ENCODE data around the gene SERPINA3.

Gene SERPINA3

DNA sequence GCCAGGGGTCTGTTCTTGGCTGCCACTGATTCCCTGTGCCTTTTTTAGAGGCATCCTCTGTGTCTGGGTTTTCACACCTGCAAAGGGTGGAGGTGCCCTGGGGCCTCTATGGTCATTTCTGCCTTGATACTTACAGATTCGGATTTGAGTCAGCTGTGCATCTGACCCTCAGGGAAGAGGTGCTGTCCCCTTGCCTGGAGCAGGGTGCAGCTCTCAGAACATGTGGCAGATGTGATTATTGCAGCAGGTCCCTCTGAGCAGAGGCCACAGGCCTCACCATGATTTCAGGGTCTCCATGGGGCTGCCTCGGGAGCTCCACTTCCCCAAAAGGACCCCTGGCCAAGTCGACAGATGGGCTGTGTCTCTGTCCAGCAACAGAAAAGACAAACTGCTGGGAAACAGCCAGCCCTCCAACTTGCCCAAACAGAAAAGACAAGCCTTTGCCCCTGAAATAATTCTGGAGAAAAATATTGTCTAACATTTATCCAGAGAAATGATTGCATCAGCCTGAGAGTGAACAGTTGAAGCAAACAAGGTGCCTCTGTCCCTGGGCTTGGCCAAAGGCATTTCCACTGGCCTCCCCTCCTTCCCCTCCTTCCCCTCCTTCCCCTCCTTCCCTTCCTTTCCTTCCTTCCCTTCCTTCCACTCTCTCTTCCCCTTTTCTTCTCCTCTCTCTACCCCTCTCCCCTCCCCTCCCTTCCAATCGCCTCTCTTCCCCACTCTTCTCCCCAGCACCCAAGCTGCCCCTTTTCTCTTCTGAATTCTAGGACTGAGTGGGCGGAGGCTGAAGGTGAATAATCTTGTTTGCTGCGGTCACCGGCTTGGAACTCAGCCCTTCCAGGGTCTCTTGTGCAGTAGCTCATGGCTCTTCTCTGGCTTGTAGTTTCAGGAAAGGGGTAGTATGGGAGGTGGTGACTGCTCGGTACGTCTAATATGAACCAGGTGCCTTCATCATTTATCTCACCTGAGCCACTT is 676 bp downstream of the SERPINA3 start:
- DNase-seq: no peak

DNA sequence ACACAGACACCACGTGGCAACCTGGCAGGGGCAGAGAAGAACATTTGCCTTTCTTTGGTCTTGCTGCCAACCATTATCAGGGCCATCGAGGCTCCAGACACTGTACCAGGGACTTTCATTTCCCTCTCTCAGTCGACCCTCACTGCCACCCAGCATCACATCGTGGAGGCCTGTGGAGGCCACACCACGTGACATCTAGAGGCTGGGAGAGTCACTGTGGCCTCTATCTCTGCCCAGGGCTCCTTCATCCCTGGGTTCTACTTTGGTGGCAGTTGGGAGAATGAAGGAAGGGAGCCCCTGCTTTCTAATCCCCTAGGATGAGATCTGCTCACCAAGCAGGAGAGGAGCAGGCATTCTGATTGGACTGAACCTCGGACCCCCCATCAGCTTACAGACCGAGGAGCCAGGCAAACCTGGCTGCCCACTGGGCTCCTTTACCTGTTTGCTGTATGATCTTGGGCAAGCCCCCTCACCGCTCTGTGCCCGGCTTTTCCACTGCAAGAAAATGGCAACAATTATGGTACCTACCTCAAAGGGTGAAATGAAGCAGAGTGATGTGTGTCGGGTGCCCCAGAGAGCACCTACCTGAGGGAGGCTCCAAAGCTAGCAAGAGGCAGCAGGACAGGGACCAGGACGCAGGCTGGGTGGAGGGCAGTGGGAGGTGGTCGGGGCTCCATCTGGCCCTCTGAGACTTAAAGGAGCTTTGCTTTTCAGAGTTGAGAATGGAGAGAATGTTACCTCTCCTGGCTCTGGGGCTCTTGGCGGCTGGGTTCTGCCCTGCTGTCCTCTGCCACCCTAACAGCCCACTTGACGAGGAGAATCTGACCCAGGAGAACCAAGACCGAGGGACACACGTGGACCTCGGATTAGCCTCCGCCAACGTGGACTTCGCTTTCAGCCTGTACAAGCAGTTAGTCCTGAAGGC is 1.8 kb downstream of the SERPINA3 start:
- DNase-seq: no peak

DNA sequence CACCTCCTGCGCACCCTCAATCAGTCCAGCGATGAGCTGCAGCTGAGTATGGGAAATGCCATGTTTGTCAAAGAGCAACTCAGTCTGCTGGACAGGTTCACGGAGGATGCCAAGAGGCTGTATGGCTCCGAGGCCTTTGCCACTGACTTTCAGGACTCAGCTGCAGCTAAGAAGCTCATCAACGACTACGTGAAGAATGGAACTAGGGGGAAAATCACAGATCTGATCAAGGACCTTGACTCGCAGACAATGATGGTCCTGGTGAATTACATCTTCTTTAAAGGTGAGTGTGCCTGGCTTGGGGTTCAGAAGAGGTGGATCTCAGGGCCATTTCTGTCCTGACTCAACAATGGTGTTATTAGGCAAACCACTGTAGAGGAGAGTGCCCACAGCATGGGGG is 2.6 kb downstream of the SERPINA3 start:
- no peak for DNase-seq

DNA sequence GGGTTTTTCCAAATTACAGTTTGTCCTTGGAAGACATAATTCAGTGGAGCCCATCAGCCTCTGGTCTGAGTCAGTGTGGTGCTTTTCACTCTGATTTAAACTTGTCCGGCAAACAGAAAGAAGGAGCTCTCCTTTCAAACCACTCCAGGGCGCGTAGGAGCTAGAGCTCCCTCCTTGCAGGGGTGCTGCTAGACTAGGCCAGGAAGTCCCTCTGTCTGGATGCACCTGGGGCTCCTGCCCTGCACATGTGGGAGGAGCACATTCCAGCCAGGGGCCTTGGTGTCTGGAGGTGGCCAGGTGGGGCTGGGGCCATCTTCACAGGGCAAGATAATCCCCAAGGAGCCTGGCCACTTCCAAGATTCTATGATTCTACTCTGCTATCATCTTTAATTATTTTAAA is 3.1 kb downstream of the SERPINA3 start:
- DNase-seq: no peak

DNA sequence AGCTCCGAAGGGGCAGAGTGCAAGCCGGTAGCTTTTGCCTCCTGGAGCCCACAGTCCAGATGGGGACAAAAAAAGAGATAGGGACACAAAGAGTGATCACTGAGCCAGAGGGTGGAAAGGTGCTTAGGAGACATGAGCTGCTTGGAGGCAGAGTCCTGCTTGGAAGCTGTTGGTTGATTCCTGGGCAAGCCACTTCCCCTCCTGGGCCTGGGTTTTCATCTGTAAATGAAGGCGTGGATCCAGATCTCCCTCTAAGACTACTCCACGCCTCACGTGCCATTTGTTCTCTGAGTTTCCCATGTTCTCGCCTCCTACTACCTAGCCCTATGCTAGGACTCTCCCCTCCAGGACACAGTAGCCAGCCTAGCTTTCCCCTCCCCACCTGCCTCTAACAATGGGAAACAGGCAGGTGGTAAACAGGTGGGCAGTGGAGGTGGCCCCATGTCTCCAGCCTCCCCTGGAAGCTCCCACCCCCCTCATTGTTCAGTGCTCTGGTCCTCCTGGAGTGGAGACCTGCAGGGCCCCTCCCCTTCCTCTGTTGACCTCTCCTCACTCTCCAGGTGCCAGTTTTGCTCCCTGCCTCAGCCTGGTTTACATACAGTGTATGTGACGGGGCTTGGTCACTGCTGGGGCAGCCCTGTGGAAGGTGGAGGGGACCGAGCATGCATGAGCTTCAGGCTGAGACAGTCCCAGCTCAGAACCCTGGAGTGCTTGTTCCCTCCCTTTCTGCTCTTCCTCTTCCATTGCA is 3.8 kb downstream of the SERPINA3 start:
- no peak for DNase-seq

DNA sequence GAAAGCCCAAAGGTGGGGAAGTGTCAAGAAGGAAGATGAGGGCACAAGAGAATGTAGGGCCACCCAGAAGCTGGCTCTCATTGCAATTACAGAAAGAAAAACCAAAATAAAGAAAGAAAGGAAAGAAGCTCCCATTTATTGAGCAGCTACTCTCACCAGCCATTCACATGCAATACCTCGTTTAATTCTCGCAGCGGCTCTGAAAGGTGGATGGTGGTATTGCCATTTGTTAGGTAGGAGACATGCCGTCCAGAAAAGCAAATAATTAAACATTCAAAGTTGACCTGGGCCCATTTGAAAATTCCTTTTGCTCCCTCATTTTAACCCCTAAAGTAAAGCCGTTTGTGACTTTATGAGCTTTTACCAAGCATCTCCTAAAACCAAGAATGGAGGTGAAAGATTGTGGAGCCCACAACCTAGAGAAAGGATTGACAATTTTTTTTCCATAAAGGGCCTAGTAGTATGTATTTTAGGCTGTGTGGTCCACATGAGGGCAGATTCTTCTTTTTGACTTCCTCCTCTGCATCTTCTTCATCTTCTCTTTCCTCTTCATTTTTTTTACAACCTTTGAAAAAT is 5.3 kb downstream of the SERPINA3 start:
- no peak for DNase-seq

DNA sequence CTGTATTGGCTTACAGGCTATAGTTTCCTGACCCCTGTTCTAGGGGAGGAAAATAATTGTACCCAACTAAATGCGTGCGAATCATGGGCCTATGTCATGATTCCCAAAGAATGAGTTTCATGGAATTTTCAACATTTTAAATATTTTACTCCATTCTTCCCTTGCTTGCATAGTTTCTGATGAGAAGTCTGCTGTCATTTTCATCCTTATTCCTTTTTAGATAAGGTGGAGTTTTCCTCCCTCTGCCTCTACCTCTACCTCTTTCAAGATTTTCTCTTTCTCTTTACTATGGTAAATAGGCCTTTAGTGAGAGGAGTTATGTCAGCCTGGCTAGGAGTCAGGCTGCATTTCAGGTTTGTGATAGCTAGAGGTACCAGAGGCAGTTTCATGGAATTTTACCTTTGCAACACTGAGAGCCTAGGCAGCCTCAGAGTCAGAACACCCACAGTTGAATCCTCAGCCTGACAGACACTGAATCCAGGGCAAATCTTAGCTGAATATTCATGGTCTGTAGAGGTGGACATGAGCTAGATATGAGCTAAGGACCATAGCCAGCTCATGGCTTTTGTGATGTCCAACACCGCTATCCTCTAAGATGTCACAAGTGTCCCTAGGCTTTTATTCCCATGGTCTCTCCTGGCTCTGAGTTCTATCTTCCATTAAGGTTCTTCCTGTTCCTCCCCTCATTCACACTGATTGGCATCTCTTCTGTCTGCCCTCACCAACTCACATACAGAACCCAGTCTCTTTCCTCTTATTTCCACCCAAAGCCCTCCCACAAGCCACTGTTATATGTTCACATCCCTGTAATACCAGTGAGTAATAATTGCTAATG is 6.0 kb downstream of the SERPINA3 start:
- DNase-seq: no peak

DNA sequence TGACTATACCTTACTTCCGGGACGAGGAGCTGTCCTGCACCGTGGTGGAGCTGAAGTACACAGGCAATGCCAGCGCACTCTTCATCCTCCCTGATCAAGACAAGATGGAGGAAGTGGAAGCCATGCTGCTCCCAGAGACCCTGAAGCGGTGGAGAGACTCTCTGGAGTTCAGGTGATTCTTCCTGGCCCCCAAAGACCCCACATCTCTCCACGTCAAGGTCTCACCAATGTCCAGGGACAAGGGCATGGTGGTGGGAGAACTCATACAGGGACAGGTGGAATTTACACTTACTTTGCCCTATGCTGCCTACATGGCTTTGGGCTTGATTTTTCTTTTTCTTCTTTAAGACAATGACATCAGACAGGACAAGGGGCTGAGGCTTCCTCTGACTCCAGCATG is 7.1 kb downstream of the SERPINA3 start:
- DNase-seq: no peak

DNA sequence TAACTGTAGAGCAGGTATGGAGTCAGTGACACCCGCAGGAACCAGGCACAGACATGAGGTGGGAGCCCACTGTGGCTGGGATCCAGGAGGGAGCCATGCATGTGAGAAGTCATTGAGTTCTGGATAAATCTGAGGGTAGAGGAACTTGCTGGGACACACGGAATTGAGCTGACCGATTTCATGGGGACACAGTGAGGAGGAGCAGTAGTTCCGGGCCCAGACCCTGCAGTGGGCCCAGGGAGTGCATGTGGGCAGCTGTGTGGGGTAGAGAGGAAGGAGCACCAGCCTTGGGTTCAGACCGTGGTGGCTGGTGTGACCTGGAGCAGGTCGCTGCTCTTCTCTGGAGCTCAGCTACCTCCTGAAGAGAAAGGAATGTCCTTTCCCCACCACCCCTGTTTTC is 8.4 kb downstream of the SERPINA3 start:
- no peak for DNase-seq

DNA sequence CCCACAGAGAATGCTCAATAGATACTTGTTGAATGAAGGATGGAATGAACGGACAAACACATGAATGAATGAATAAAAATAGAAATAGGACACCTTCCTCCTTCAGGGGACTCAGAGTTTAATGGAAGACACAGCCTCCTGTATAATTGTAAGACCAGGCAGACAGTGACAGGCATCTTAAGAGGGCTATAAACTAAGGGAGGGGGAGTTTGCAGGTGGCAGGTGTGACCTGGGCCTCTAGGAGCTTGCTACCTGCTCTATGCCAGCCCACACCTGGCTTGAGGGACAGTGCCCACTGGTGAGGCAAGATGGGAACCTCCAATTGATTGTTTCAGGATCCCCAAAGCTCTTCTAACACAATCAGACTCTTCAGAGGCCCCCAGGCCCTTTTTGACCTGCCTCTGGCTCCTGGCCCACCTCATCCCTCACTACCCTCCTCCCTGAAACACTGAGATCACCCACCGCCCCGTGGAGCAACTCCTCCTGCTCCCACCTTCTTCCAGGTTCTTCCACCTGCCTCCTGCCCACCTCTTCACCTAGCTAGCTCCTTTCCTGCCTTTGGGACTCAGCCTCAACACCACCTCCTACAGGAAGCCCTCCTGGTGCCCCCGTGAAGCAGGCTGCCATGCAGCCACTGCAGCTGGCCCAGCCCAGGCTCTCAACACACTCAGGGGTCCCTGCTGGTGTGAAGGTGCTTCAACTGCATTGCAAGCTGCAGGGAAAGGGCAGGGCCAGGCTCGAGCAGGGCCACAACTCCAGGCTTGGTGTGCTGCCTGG is 9.4 kb downstream of the SERPINA3 start:
- DNase-seq: no peak

DNA sequence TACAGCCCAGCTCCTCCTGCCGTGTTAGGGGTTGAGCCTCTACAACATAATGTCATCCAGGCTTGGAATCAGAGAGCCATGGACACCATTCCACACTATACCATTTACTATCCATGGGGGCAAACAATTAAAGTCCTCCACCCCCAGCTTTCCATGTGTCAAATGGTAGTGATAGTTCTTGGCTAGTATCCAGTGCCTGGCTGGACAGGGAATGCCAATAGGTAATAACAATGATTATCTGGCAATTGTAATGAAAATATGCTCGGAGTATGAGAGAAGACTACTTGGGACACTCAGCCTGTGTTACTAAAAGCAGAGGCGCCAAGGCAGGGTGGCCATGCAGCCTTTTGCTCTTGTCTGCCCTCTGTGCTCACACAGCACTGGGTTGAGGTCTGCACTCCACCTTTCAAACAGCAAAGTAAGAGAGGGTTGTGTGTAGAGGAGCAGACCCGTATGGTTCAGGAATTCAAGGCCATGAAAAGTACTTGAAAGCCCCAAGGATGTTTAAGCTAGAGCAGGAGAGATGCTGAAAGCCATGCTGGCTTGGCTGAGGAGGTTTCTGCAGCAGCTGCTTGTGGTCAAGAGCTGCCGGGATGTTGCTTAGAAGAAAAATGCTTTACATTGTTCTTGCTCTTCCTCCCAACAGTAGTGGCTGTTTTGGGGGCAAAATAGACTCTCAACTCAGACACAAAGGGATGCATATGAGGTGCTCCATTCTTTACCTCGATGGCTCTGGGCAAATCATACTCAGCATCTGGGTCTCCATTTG is 10.6 kb downstream of the SERPINA3 start:
- no peak for DNase-seq

DNA sequence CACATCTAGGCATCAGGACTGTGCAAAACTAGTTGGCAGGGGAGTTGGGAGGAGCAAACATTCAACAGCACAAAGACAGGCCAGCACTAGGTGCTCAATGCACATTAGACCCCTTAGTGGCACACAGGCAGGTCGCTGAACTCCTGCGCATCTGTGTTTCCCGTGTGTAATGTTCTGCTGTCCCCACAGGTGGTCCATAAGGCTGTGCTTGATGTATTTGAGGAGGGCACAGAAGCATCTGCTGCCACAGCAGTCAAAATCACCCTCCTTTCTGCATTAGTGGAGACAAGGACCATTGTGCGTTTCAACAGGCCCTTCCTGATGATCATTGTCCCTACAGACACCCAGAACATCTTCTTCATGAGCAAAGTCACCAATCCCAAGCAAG is 11.2 kb downstream of the SERPINA3 start:
- no peak for DNase-seq

DNA sequence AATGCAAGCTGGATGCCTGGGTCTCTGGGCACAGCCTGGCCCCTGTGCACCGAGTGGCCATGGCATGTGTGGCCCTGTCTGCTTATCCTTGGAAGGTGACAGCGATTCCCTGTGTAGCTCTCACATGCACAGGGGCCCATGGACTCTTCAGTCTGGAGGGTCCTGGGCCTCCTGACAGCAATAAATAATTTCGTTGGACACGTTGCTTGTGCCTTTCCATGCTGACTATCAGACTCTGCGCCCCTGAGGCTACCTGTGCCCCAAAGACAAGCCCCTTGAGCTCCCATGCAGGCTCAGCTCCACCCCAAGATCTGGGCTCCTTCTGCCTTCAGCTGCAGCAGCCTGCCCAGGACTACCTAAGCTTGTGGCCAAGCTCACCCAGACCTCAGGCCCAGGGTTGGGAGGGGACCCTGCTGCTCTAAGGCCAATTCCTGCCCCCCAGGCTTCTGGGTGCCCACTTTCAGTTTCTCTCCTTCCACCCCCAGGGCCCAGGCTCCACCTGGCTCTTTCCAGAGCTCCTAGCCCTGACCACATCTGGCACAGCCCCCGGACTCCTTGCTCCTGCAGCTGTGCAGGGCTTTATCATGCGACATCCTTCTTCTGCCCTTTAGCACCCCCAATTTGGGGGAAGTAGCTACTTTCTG is 11.8 kb downstream of the SERPINA3 start:
- DNase-seq: no peak

DNA sequence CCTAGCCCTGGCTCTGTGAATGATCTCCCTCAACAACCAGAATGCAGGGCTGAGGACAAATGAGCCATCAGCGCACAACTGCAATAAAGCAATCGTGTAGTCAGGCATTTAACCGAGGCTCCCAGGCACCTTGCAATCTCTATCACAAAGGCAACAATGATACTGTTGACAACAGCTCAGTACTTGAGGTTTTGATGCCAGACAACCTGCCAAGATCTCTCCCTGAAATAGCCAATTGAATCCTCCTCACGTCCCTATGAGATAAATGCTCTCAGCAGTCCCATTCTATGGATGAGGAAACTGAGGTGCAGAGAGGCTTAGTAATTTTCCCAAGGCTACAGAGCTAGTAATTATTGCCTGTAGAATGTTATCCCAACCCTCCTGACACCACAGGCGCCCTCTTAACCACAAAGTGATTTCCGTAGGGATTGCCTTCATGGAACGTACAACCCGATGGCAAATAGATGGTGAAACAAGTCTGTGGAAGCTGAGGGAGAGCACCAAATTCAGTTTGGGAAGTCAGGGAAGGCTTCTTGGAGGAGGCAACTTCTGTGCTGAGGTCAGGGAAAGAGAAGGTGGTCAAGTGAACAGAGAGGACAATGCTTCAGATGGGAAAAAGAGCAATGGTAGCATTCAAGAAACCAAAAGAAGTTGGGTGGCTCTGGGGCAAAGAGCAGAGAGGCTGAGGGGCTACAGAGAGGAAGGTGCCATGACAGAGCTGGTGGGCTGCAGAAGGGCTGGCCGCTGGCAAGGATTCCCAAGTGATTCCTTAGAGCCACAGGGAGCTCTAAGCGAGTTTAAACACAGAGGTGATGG is 12.6 kb downstream of the SERPINA3 start:
- DNase-seq: no peak

DNA sequence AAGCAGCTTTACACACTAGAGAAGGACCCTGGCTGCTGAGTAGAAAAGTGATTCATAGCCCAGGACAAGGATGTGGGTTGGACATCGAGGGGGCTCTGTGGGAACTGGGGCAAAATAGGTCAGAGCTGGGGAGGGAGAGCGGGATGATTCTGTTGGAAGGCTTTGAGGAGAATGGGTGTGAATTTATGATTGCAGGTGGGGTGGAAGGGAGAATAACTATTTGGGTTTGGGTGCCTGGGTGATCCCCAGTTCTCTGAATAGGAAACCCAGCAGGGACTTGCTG is 13.1 kb downstream of the SERPINA3 start:
- no peak for DNase-seq

DNA sequence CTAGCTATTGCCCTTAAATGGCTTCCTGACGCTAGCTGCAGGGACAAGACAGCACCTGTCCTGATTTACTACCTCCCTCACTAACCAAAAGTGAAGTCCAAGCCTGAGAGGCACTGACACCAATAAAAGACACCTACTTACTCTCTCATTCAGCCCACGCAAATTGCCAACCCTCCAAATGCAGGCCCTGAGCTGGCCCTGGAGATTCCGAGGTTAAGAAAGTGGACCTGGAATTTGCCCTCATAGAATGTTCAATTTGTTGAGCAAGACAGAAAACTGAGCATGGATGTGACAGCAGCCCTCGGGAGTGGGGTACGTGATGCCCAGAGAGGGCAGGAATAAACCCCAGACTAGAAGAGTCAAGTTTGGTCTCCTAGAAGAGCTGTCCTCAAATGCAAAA is 16.4 kb downstream of the SERPINA3 start:
- DNase-seq: no peak

DNA sequence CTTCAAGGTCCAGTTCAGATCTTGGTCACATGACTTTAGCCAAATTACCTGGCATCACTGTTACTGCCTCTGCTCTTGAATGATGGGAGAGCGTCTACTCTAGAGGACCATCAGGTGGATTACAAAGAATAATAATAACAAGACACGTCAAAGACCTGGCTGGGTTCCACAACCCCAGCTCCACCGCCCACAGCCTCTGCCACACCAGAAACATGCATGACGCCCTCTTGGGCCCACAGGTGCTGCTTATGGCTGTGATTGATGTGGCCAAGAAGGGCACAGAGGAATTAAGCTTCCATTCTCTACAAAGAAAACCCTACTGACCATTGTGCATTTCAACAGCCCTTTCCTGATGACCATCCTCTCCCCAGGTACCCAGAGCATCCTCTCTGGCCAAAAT is 18.2 kb downstream of the SERPINA3 start:
- no peak for DNase-seq
